ENCODE results near the gene ASCC1. TPM values are rescaled to one million over a fixed set of nuclear protein-coding genes. Genes with fewer than 3 reads are reported as not detected.

The ASCC1 gene
- total RNA-seq, 1 donor from 2014 or later = 49.5 TPM

GRCh38 chr10:72126872-72127232 lies 89.2 kb downstream of the ASCC1 start:
- H4K20me1 ChIP-seq (ENCODE audit: low read depth) = no peaks in the 10 kb centered on the region
- H3K36me3 ChIP-seq = no peaks in the 10 kb centered on the region
- H3K4me1 ChIP-seq = peaks cover 7% of the 10 kb centered on the region
- Mint-ChIP-seq H3K27ac (no peak overlapping the region), H3K27me3 (ENCODE audit: insufficient read depth, low read depth) (peaks cover 2% of the 10 kb centered on the region), H3K36me3 (peaks cover 6% of the 10 kb centered on the region), H3K4me3 (no peak overlapping the region), H3K4me1 (peaks cover 8% of the 10 kb centered on the region), H3K9me3 (no peaks in the 10 kb centered on the region)
- no peak for TF ChIP-seq CTCF (IDR thresholded peaks at IDR 0.05)
- no peak for TF ChIP-seq EZH2 (IDR thresholded peaks at IDR 0.05)
- no peak for TF ChIP-seq EZH2phosphoT487 (IDR thresholded peaks at IDR 0.05)
- no peak overlapping the region for H3K27ac ChIP-seq
- H2AFZ ChIP-seq (replicated peaks) = no peak overlapping the region
- no peaks in the 10 kb centered on the region for H3K9me3 ChIP-seq (ENCODE audit: low read depth)
- no peak overlapping the region for H3K4me3 ChIP-seq
- H3K27me3 ChIP-seq = no peaks in the 10 kb centered on the region
- no peak for DNase-seq (ENCODE audit: low spot score)
- H3F3A ChIP-seq (ENCODE audit: low read depth) = peaks cover 6% of the 10 kb centered on the region
- no peaks in the 10 kb centered on the region for H3K79me2 ChIP-seq (ENCODE audit: low read depth)
- H3K4me2 ChIP-seq = no peak overlapping the region
- H3K9ac ChIP-seq = no peak overlapping the region

GRCh38 chr10:72126184-72126871 lies 89.7 kb downstream of the ASCC1 start:
- Histone ChIP-seq H2AFZ (replicated peaks) (no peak overlapping the region), H3F3A (ENCODE audit: low read depth) (peaks cover 6% of the 10 kb centered on the region), H3K4me1 (peaks cover 7% of the 10 kb centered on the region), H3K27ac (no peak overlapping the region), H3K9ac (no peak overlapping the region), H3K79me2 (ENCODE audit: low read depth) (no peaks in the 10 kb centered on the region), H4K20me1 (ENCODE audit: low read depth) (no peaks in the 10 kb centered on the region), H3K4me2 (no peak overlapping the region), H3K36me3 (no peaks in the 10 kb centered on the region), H3K9me3 (ENCODE audit: low read depth) (no peaks in the 10 kb centered on the region), H3K27me3 (no peaks in the 10 kb centered on the region), H3K4me3 (no peak overlapping the region)
- H3K4me3 Mint-ChIP-seq = no peak overlapping the region
- TF ChIP-seq CTCF (IDR thresholded peaks at IDR 0.05) = peak; percentile 61
- no peak for TF ChIP-seq EZH2 (IDR thresholded peaks at IDR 0.05)
- no peak for TF ChIP-seq EZH2phosphoT487 (IDR thresholded peaks at IDR 0.05)
- H3K27me3 Mint-ChIP-seq (ENCODE audit: insufficient read depth, low read depth) = peaks cover 2% of the 10 kb centered on the region
- peaks cover 10% of the 10 kb centered on the region for H3K36me3 Mint-ChIP-seq
- H3K4me1 Mint-ChIP-seq = peaks cover 8% of the 10 kb centered on the region
- no peak overlapping the region for H3K27ac Mint-ChIP-seq
- no peaks in the 10 kb centered on the region for H3K9me3 Mint-ChIP-seq
- peak; percentile 40 for DNase-seq (ENCODE audit: low spot score)

GRCh38 chr10:72124989-72125388 lies 91.1 kb downstream of the ASCC1 start:
- no peak overlapping the region for H3K4me2 ChIP-seq
- peaks cover 6% of the 10 kb centered on the region for H3F3A ChIP-seq (ENCODE audit: low read depth)
- no peaks in the 10 kb centered on the region for H3K79me2 ChIP-seq (ENCODE audit: low read depth)
- no peak overlapping the region for H3K27ac ChIP-seq
- no peak for DNase-seq (ENCODE audit: low spot score)
- peaks cover 7% of the 10 kb centered on the region for H3K4me1 ChIP-seq
- peaks cover 10% of the 10 kb centered on the region for H3K36me3 Mint-ChIP-seq
- H2AFZ ChIP-seq (replicated peaks) = no peak overlapping the region
- TF ChIP-seq EZH2phosphoT487 (IDR thresholded peaks at IDR 0.05) = no peak
- TF ChIP-seq EZH2 (IDR thresholded peaks at IDR 0.05) = no peak
- TF ChIP-seq CTCF (IDR thresholded peaks at IDR 0.05) = no peak
- no peak overlapping the region for H3K27ac Mint-ChIP-seq
- H3K9me3 ChIP-seq (ENCODE audit: low read depth) = no peaks in the 10 kb centered on the region
- H3K4me1 Mint-ChIP-seq = peaks cover 8% of the 10 kb centered on the region
- H3K9me3 Mint-ChIP-seq = no peaks in the 10 kb centered on the region
- H4K20me1 ChIP-seq (ENCODE audit: low read depth) = no peaks in the 10 kb centered on the region
- H3K4me3 ChIP-seq = no peak overlapping the region
- peaks cover 2% of the 10 kb centered on the region for H3K27me3 Mint-ChIP-seq (ENCODE audit: insufficient read depth, low read depth)
- no peaks in the 10 kb centered on the region for H3K27me3 ChIP-seq
- no peak overlapping the region for H3K4me3 Mint-ChIP-seq
- no peaks in the 10 kb centered on the region for H3K36me3 ChIP-seq
- no peak overlapping the region for H3K9ac ChIP-seq

All from neural progenitor cell (in vitro differentiated cells).